OCI-LY1 (cell line): Measurements from ENCODE around the gene GATA2.

Source experiments
- EZH2 ChIP-seq: fragments of 200-600 bp; sonication (generic), shearing (Covaris generic); IDR thresholded peaks from 2 replicates; pipeline ENCODE4 v1.8.0; 2017; ENCODE audit warnings: borderline replicate concordance, mixed run types, mild to moderate bottlenecking, antibody characterized with exemption, low read length, moderate library complexity, mixed read lengths
- TF ChIP-seq, protein P1 (sequence below): fragments of 200-600 bp; sonication (generic), shearing (Covaris generic); IDR thresholded peaks from 2 replicates; pipeline ENCODE4 v1.5.1; 2017; ENCODE audit warnings: mild to moderate bottlenecking, antibody characterized with exemption, low read length, moderate library complexity, mixed read lengths

DNA sequence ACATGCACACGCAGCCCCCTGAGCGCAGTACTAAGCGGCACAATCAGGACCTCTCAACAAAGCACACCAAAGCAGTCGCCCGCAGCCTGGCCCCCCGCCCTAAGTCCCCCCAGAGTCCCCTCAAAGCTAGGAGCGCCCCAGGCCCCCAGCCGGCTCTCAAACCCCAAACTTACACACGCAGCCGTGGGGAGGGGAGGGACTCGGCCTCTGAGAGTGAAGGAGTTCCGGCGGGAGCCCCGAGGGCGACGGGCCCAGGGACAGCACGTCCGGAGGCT is 5.5 kb downstream of the GATA2 start:
- TF ChIP-seq, protein P1, sequence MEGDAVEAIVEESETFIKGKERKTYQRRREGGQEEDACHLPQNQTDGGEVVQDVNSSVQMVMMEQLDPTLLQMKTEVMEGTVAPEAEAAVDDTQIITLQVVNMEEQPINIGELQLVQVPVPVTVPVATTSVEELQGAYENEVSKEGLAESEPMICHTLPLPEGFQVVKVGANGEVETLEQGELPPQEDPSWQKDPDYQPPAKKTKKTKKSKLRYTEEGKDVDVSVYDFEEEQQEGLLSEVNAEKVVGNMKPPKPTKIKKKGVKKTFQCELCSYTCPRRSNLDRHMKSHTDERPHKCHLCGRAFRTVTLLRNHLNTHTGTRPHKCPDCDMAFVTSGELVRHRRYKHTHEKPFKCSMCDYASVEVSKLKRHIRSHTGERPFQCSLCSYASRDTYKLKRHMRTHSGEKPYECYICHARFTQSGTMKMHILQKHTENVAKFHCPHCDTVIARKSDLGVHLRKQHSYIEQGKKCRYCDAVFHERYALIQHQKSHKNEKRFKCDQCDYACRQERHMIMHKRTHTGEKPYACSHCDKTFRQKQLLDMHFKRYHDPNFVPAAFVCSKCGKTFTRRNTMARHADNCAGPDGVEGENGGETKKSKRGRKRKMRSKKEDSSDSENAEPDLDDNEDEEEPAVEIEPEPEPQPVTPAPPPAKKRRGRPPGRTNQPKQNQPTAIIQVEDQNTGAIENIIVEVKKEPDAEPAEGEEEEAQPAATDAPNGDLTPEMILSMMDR: no peak
- TF ChIP-seq EZH2: no peak
